MM.1S (cell line): Measurements from ENCODE around the gene CYP2S1.

Source experiments
- EZH2 ChIP-seq: fragments of 300-600 bp; sonication (generic); optimal IDR thresholded peaks from 2 replicates; pipeline ENCODE3; 2017; ENCODE audit warnings: low read depth, mild to moderate bottlenecking, antibody characterized with exemption, low read length, mixed read lengths
- TF ChIP-seq, protein P1 (sequence below): fragments of 300-600 bp; sonication (generic); IDR thresholded peaks from 2 replicates; pipeline ENCODE4 v1.5.1; 2016; ENCODE audit warnings: antibody characterized with exemption, low read length, mixed read lengths

DNA sequence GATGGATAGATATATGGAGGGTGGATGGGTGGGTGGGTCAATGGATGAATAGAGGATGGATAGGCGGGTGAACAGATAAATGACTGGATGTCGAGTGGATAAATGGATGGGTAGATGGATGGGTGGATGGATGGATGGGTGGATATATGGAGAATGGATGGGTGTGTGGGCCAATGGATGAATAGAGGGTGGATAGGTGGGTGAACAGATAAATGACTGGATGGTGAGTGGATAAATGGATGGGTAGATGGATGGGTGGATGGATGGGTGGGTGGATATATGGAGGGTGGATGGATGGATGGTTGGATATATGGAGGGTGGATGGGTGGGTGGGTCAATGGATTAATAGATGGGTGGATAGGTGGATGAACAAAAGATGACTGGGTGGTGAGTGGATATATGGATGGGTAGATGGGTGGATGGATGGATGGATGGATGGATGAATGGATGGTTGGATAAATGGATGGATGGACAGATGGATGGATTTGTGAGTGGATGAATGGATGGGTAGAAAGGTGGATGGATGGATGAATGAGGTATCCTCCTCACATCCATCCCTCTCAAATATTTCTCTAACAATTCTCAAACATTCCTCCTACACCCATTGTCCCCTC lies 47.0 kb downstream of the CYP2S1 start:
- TF ChIP-seq, protein P1, sequence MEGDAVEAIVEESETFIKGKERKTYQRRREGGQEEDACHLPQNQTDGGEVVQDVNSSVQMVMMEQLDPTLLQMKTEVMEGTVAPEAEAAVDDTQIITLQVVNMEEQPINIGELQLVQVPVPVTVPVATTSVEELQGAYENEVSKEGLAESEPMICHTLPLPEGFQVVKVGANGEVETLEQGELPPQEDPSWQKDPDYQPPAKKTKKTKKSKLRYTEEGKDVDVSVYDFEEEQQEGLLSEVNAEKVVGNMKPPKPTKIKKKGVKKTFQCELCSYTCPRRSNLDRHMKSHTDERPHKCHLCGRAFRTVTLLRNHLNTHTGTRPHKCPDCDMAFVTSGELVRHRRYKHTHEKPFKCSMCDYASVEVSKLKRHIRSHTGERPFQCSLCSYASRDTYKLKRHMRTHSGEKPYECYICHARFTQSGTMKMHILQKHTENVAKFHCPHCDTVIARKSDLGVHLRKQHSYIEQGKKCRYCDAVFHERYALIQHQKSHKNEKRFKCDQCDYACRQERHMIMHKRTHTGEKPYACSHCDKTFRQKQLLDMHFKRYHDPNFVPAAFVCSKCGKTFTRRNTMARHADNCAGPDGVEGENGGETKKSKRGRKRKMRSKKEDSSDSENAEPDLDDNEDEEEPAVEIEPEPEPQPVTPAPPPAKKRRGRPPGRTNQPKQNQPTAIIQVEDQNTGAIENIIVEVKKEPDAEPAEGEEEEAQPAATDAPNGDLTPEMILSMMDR, result no peak
- no peak for TF ChIP-seq EZH2
